Ovary (tissue), 10 donors: ENCODE data around the gene UCHL1. TPM values are rescaled to one million over a fixed set of nuclear protein-coding genes. Genes with fewer than 3 reads are reported as not detected.

Experiments
- DNase-seq, 5 donors: peaks; one replicate each; pipeline ENCODE4 v3.0.0-alpha.2; 2019 to 2020
- H3K27ac ChIP-seq, 2 donors: fragments of 200-600 bp; one replicate each; pipeline versions ENCODE4 v1.5.1 to v1.8.0; 2019 to 2022
- H3K27me3 ChIP-seq: fragments of 200-600 bp; one replicate; pipeline ENCODE4 v1.8.0; 2022
- H3K36me3 ChIP-seq: fragments of 200-600 bp; sonication (generic); one replicate; pipeline ENCODE4 v1.5.1; 2019
- H3K4me1 ChIP-seq: one replicate; pipeline ENCODE4 v1.8.1; 2013; ENCODE audit warnings: mild to moderate bottlenecking, moderate library complexity; ENCODE audit not compliant: insufficient read depth
- H3K4me3 ChIP-seq: fragments of 200-600 bp; sonication (generic); one replicate; pipeline ENCODE4 v1.5.1; 2017
- H3K9me3 ChIP-seq, 2 donors: fragments of 200-600 bp in 1 of 2; sonication (generic) in 1 of 2; one replicate each; pipeline versions ENCODE4 v1.5.1 to v1.8.1; 2013 to 2019; ENCODE audit warnings: mild to moderate bottlenecking in 1 of 2, moderate library complexity in 1 of 2
- EP300 ChIP-seq: sonication (generic); formaldehyde crosslinking; IDR thresholded peaks from one replicate; pipeline ENCODE4 v1.6.1; 2017; ENCODE audit warnings: antibody characterized with exemption
- POLR2A ChIP-seq: fragments of 450-650 bp; IDR thresholded peaks from one replicate; pipeline ENCODE4 v1.6.1; 2017; ENCODE audit warnings: antibody characterized with exemption, mild to moderate bottlenecking, moderate library complexity
- WGBS, 3 donors: extraction: QIAGEN DNeasy Blood & Tissue Kit in 1 of 3; methylation state at CpG; one replicate each; pipeline versions ENCODE4 v1.1.5 to v1.1.7; 2013 to 2017; 5-methylcytosine and 5-hydroxymethylcytosine counted together
- intact Hi-C, 4 donors: fragments of 100-400 bp; cut with DNase I; formaldehyde crosslinking; loops; one replicate each; pipeline versions ENCODE4 v1.11.0 to v1.15.1; 2022 to 2023
- long read RNA-seq, 3 donors: library from polyadenylated mRNA in 2 of 3; unstranded in 2 of 3; transcript quantifications; one replicate each; pipeline ENCODE4 v2.0.0 and lab custom pipeline, GENCODE V29; 2021 to 2026
- polyA plus RNA-seq, 2 donors: library from polyadenylated mRNA; stranded (reverse); fragments of 200-250 nt in 1 of 2; fragments of 350-450 nt in 1 of 2; fragmentation: Illumina TruSeq in 1 of 2; extraction: RNeasy Lipid Tissue Mini Kit (QIAGEN cat#74804) in 1 of 2; gene quantifications; one replicate each; pipeline ENCODE4 v1.2.3, GENCODE V29; 2013 to 2014
- total RNA-seq, 7 donors: library from RNA; depleted of rRNA in 2 of 7; stranded (reverse); fragments of >200 nt in 2 of 7; fragmentation: NEBNext Ultra II Directional in 3 of 7; extraction: Animal tissue kit (Norgen Biotek cat#: 25700) in 3 of 7; gene quantifications; one replicate each; pipeline versions ENCODE4 v1.1.0 to v1.2.4, GENCODE V29; 2016 to 2023
- TF ChIP-seq, protein P1 (sequence below), 3 donors: fragments of 450-650 bp in 2 of 3; fragments of 200-600 bp in 1 of 3; IDR thresholded peaks; one replicate each; pipeline versions ENCODE4 v1.5.1 to v1.8.0; 2016 to 2022; ENCODE audit warnings: antibody characterized with exemption in 3 of 3, mild to moderate bottlenecking in 1 of 3
- donor health status: DM: no; HTN: no; CAD: no; lungs with moderate emphysema.
- donor health status: DM: no; HTN: no; CAD: no.
- donor health status: Bipolar disorder and iron deficiency.
- donor health status: DM: yes; HTN: yes; CAD: no.
- donor health status: DM: no; HTN: no; CAD: no.
- donor health status: DM: yes; HTN: yes; CAD: no.

The UCHL1 gene
- 100 to 1,000 TPM in 2 of 7 donors, 10 to 100 TPM in 5; 35.3 to 140 (median 54.4) TPM for total RNA-seq
- polyA plus RNA-seq, result 100 to 1,000 TPM; 116 to 172 TPM
- long read RNA-seq, donor 1, transcript UCHL1-209 (8 exons, 1,119 nt), result major isoform, 57 of 58 reads
- long read RNA-seq, donor 1, partial matches to known transcripts, result 0 of 58 reads
- long read RNA-seq, donor 1, other reads (novel, unspliced or antisense), result 1 of 58 reads
- long read RNA-seq, donor 2, transcript UCHL1-202 (8 exons, 1,578 nt), result minor isoform, 10 of 182 reads
- long read RNA-seq, donor 2, transcript UCHL1-209 (8 exons, 1,119 nt), result major isoform, 82 of 182 reads
- long read RNA-seq, donor 2, partial matches to known transcripts, result 82 of 182 reads
- long read RNA-seq, donor 2, other reads (novel, unspliced or antisense), result 5 of 182 reads
- long read RNA-seq, donor 3, transcript UCHL1-209 (8 exons, 1,119 nt), result major isoform, 22 of 28 reads
- long read RNA-seq, donor 3, partial matches to known transcripts, result 2 of 28 reads
- long read RNA-seq, donor 3, other reads (novel, unspliced or antisense), result 0 of 28 reads

DNA sequence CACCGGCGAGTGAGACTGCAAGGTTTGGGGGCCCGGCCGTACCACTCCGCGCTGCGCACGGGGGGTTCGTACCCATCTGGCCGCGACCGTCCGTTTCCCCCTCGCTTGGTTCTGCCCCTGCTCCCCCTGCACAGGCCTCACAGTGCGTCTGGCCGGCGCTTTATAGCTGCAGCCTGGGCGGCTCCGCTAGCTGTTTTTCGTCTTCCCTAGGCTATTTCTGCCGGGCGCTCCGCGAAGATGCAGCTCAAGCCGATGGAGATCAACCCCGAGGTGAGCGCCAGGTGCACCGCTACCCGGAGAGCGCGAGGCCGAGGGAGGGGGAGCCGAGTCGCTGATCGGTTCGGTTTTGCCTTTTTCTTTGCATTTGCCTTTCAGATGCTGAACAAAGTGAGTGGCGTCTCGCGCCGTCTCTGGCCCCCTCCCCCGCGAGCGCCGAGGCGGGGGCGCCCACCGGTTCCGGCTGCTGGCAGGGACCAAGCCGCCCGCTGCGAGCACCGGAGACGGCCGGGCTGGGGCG is at the start of gene UCHL1:
TSS of gene UCHL1 (plus strand) at position 189 of the 517 bp plus-strand sequence. CDS start at position 238, 49 bp downstream.
- DNase-seq, result peak; percentile 68 to 77 (median 74)
- Histone ChIP-seq H3K9me3 (no peaks in the 10 kb centered on the region), H3K4me3 (peak within 1 kb of the TSS; percentile 41), H3K36me3 (no peaks in the 10 kb centered on the region), H3K27me3 (no peaks in the 10 kb centered on the region), H3K4me1 (peaks cover 11% of the 10 kb centered on the region), H3K27ac (peak within 1 kb of the TSS in 1 of 2 donors; percentile 1)
- TF ChIP-seq EP300, result no peak
- TF ChIP-seq POLR2A, result peak; percentile 14
- intact Hi-C loops, result no loop called here
- WGBS, 3 donors, result 0 to 2% (median 1%) methylated on average over 53 to 55 of the region's 55 CpGs

DNA sequence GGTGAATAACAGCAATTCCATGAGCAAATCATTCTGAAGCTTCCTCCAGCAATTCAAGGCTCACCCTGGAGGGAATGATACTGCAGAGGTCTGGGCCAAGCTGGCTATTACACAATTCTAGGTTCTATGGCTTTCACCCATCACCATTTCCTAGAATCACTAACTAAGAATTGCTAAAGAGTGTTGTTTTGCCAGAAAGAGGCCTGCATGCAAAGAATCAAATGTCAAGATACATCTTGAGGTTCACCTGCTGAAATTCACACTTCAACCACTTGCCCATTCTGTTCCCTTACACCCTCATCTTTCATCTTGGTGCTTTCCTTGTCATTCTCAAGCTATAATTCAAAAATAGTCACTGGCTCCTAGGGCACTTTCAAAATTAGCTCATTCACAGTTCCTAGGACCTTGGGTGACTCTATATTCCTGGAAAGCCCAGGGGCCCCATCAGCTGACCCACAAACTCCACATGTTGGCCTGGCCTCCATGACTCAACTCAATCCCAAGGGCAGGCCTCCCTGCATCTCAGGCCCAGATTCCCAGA is 49.4 kb upstream of the UCHL1 start:
- Histone ChIP-seq H3K36me3 (no peaks in the 10 kb centered on the region), H3K27ac (no peak overlapping the region), H3K9me3 (no peaks in the 10 kb centered on the region), H3K4me3 (no peak overlapping the region), H3K4me1 (peaks cover 19% of the 10 kb centered on the region), H3K27me3 (no peaks in the 10 kb centered on the region)
- DNase-seq, result peak in 1 of 5 donors; percentile 32
- intact Hi-C loops, result loop anchor here in 1 of 4 donors (10.0 kb wide), 1 partner anchor 153 kb away; no protein-coding TSS in a partner anchor
- TF ChIP-seq, protein P1, sequence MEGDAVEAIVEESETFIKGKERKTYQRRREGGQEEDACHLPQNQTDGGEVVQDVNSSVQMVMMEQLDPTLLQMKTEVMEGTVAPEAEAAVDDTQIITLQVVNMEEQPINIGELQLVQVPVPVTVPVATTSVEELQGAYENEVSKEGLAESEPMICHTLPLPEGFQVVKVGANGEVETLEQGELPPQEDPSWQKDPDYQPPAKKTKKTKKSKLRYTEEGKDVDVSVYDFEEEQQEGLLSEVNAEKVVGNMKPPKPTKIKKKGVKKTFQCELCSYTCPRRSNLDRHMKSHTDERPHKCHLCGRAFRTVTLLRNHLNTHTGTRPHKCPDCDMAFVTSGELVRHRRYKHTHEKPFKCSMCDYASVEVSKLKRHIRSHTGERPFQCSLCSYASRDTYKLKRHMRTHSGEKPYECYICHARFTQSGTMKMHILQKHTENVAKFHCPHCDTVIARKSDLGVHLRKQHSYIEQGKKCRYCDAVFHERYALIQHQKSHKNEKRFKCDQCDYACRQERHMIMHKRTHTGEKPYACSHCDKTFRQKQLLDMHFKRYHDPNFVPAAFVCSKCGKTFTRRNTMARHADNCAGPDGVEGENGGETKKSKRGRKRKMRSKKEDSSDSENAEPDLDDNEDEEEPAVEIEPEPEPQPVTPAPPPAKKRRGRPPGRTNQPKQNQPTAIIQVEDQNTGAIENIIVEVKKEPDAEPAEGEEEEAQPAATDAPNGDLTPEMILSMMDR (IDR thresholded peaks at IDR 0.05), result no peak
- TF ChIP-seq EP300 (no peak), POLR2A (no peak)

DNA sequence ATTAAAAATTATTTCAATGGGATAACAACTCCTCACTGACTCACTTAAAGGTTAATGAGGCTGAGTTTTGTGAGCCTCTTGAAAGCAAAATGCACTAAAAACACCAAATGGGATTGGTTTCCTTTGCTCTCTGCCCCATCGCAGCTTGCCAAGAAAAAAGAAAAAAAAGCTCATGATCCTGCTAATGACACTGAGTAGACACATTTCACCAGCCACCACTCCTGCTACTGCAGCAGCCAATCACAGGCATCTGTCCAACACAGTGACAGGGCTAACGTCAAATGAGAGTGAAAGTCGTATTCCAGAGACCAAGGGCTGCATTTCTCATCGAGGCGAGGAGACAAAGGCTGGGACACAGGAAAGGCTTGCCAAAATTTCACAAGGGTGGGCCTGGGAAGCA is 47.5 kb upstream of the UCHL1 start:
- H3K27ac ChIP-seq, result no peak overlapping the region
- no peak for TF ChIP-seq EP300
- TF ChIP-seq POLR2A, result no peak
- TF ChIP-seq, protein P1 (IDR thresholded peaks at IDR 0.05), result no peak
- DNase-seq, result no peak
- no peaks in the 10 kb centered on the region for H3K27me3 ChIP-seq
- WGBS, 3 donors, result 82 to 91% (median 88%) methylated on average over 5 of the region's 5 CpGs
- H3K36me3 ChIP-seq, result no peaks in the 10 kb centered on the region
- no peaks in the 10 kb centered on the region for H3K9me3 ChIP-seq
- intact Hi-C loops, result loop anchor here in 1 of 4 donors (10.0 kb wide), 1 partner anchor 154 kb away; no protein-coding TSS in a partner anchor
- H3K4me1 ChIP-seq, result peaks cover 16% of the 10 kb centered on the region
- no peak overlapping the region for H3K4me3 ChIP-seq

DNA sequence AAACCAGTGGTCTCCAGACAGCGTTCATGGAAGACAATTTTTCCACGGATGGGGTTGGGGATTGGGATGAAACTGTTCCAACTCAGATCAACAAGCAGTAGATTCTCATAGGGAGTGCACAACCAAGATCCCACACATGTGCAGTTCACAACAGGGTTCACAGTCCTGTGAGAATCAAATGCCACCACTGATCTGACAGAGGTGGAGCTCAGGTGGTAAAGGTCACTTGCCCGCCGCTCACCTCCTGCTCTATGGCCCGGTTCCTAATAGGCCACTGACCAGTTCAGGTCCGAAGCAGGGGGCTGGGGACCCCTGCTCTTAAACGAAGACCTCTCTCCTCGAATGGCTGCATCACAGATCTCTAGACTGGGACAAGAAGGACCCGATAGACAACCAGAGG is 46.8 kb upstream of the UCHL1 start:
- Histone ChIP-seq H3K36me3 (no peaks in the 10 kb centered on the region), H3K27me3 (no peaks in the 10 kb centered on the region), H3K4me1 (peaks cover 13% of the 10 kb centered on the region), H3K9me3 (no peaks in the 10 kb centered on the region), H3K4me3 (no peak overlapping the region), H3K27ac (no peak overlapping the region)
- intact Hi-C loops, result loop anchor here in 3 of 4 donors (5.0 to 10.0 kb wide), 4 partner anchors 85 to 235 kb away; no protein-coding TSS in a partner anchor
- 90 to 93% (median 92%) methylated on average over 9 of the region's 9 CpGs for WGBS, 3 donors
- no peak for DNase-seq
- TF ChIP-seq EP300 (no peak), POLR2A (no peak)
- TF ChIP-seq, protein P1 (IDR thresholded peaks at IDR 0.05), result no peak
